HUES6 (cell line): ENCODE results near the gene ARHGAP22.

Source experiments
- H3K27ac ChIP-seq: 2 replicates; pipeline ENCODE4 v1.7.0; 2013; ENCODE audit warnings: low read depth, mild to moderate bottlenecking, low read length, inconsistent platforms
- H3K27me3 ChIP-seq: 2 replicates; pipeline ENCODE4 v1.6.1; 2013; ENCODE audit warnings: low read length; ENCODE audit not compliant: control insufficient read depth, insufficient read depth
- H3K36me3 ChIP-seq: 2 replicates; pipeline ENCODE4 v1.6.1; 2013; ENCODE audit warnings: low read length; ENCODE audit not compliant: control insufficient read depth, insufficient read depth
- H3K4me1 ChIP-seq: 2 replicates; pipeline ENCODE4 v1.6.1; 2013; ENCODE audit warnings: low read length; ENCODE audit not compliant: control insufficient read depth, insufficient read depth
- H3K4me3 ChIP-seq: 2 replicates; pipeline ENCODE4 v1.5.1; 2013; ENCODE audit warnings: low read depth, low read length
- H3K9ac ChIP-seq: one replicate; pipeline ENCODE4 v1.6.1; 2013; ENCODE audit warnings: mild to moderate bottlenecking, low read length
- H3K9me3 ChIP-seq: 2 replicates; pipeline ENCODE4 v1.6.1; 2013; ENCODE audit warnings: low read depth, low read length; ENCODE audit not compliant: control insufficient read depth, insufficient read depth

ARHGAP22 gene

DNA sequence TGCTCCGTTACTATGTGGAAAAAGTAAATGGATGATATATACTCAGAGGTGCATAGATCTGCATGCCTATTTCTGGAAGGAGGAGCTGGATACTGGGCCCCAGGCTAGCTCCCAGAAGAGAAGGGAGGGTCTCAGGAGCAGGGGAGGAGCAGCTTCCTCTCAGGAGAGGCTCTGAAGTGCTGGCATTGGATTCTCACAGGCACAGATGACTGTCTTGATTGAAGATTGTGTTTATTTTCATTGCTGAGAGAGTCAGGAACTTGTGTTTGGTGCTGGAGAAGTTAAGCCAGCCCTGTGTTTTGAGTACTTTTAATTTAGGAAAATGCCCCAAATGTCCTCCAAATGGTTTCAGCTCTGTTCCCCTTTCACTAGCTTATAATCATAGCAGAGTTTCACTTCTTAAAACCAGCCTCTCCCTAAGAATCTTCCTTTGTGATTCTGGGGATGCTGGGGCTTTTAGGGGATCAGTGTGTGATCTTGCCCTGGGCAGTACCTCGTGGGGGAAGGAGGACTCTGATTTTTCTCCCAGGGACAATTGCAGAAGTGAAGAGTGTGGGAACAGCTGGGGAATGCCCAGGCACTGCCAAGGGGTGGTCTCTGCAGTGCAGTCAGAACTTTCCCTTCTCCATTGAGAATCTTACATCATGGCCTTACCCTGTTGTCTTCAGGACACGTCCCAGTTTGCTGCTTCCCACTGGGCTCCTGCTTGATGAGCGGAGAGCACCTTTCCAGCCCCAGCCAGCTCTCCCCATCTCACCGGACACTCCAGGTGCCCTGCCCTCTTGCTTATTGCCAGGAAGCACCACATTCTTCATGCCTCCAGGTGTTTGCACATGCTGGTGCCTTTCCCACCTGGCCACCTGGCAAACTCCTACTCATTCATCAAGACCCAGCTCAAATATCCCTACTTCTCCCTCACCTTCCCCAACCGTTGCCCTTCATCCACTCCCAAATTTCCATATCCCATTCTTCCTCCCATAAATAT is 102.8 kb downstream of the ARHGAP22 start:
- Histone ChIP-seq H3K4me1 (peaks cover 7% of the 10 kb centered on the region; the same call in 1 of the 2 replicates), H3K4me3 (no peak overlapping the region), H3K9ac (no peak overlapping the region), H3K27me3 (no peaks in the 10 kb centered on the region), H3K36me3 (no peaks in the 10 kb centered on the region), H3K27ac (no peak overlapping the region), H3K9me3 (no peaks in the 10 kb centered on the region)

DNA sequence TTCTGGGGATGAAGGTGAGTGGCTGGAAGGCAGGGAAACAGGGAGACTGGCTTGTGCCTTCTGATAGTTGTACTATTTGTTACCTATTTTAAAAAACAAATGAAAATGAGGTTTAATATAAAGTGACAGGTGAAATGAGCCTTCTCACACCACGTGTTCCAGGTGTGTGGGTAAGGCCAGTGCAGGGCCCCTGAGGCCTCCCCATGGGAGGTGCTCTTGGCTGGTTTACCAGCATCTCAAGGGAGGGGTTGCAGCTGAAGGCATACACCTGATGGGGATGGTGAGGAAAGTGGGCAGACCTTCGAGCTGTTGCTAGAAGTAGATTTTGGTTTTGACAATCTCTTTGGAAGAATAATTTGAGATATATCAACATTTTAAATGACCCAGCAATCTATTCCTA is 103.6 kb downstream of the ARHGAP22 start:
- no peaks in the 10 kb centered on the region for H3K27me3 ChIP-seq
- no peak overlapping the region for H3K9ac ChIP-seq
- no peak overlapping the region for H3K27ac ChIP-seq
- peaks cover 9% of the 10 kb centered on the region; the same call in 1 of the 2 replicates for H3K4me1 ChIP-seq
- no peaks in the 10 kb centered on the region for H3K36me3 ChIP-seq
- H3K4me3 ChIP-seq = no peak overlapping the region
- H3K9me3 ChIP-seq = no peaks in the 10 kb centered on the region

DNA sequence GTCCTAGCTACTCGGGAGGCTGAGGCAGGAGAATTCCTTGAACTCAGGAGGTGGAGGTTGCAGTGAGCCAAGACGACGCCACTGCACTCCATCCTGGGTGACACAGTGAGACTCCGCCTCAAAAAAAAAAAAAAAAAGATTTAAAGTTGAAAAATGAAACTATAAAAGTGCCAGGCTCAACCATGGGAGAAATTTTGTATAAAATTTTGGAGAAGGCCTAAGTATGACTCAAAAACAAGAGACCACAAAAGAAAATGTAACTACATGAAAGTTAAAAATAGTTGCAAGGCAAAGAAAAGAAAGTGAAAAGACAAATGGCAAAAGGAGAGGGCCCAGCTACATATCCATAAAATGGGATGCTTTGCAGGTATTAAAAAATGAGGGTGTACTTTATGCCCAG is 104.1 kb downstream of the ARHGAP22 start:
- Histone ChIP-seq H3K27ac (no peak overlapping the region), H3K4me1 (peaks cover 9% of the 10 kb centered on the region; the same call in 1 of the 2 replicates), H3K36me3 (no peaks in the 10 kb centered on the region), H3K4me3 (no peak overlapping the region), H3K9me3 (no peaks in the 10 kb centered on the region), H3K9ac (no peak overlapping the region), H3K27me3 (no peaks in the 10 kb centered on the region)

DNA sequence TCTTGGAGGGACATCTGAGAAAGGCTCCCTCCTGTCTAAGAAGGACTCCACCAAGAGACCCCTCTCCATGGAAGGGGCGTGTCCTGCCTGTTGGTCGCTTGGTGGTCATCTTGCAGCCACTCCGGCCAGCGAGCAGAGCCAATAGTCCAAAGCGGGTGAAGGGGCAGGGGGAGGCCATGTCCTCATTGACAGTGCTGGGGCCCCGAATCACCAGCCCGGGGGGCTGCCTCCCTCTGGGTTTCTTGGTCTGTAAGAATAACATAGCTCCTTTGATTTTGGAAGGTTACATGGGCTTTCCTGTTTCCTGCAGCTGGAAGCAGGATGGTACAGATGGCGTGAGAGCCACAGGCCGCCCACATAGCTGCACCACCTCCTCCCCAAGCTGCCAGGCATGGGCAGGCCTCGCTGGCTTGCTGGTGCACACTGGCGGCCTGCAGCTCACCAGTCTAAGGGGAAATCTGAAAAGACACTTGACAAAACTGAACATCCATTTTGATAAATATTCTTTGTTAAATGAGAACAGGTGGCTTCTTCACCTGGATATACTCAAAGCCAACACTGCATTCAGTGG is 105.8 kb downstream of the ARHGAP22 start:
- peaks cover 15% of the 10 kb centered on the region; the same call in 1 of the 2 replicates for H3K4me1 ChIP-seq
- no peaks in the 10 kb centered on the region for H3K27me3 ChIP-seq
- no peak overlapping the region for H3K27ac ChIP-seq
- no peak overlapping the region for H3K4me3 ChIP-seq
- no peaks in the 10 kb centered on the region for H3K36me3 ChIP-seq
- no peak overlapping the region for H3K9ac ChIP-seq
- no peaks in the 10 kb centered on the region for H3K9me3 ChIP-seq

DNA sequence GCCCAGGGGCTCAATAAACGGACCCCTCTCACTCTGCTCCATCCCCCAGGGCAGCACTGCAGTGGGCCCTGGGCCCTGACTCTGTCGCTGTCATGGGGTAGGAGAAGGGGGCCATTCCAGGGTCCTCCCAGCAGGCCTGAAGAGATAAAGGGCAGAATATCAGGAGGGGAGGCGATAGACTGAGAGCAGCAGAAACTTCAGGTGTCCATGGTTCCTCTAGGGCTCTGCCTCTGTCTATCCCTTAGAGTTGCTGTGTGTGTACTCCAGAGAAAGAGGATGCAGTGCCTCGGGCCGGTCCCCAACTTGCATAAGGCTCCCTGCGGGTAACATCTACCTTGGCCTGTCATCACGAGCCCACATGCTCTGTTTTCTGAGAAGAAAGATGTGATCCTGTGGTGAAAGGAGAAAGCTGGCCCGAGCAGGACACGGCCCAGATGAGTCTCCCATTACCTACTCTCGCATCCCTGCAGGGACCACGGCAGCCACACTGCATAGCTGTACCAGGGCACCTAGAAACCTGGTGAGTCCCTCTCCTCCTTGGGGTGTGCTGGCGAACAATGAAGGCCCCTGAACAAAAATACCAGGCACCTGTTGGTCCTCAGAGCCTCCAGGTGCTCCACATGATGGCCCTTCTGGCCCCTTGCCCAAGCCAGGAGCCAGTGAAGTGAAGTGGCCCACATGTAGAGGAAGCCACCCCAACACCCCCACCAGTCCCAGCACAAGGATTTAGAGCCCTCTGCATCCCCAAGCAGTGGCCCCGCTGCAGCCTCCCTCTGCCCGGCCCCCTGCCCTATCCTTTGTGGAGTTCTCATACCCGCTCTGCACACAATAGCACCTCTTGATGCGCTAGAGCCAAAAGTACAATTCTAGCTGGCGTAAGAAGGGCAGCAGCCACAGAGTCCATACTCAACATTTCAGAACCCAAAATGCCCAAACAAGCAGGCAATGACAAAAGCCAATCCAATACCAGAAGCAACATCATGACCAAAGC is 106.8 kb downstream of the ARHGAP22 start:
- H3K4me1 ChIP-seq = peaks cover 21% of the 10 kb centered on the region; the same call in 1 of the 2 replicates
- H3K9ac ChIP-seq = no peak overlapping the region
- H3K9me3 ChIP-seq = no peaks in the 10 kb centered on the region
- H3K36me3 ChIP-seq = no peaks in the 10 kb centered on the region
- no peak overlapping the region for H3K27ac ChIP-seq
- H3K27me3 ChIP-seq = no peaks in the 10 kb centered on the region
- H3K4me3 ChIP-seq = no peak overlapping the region

DNA sequence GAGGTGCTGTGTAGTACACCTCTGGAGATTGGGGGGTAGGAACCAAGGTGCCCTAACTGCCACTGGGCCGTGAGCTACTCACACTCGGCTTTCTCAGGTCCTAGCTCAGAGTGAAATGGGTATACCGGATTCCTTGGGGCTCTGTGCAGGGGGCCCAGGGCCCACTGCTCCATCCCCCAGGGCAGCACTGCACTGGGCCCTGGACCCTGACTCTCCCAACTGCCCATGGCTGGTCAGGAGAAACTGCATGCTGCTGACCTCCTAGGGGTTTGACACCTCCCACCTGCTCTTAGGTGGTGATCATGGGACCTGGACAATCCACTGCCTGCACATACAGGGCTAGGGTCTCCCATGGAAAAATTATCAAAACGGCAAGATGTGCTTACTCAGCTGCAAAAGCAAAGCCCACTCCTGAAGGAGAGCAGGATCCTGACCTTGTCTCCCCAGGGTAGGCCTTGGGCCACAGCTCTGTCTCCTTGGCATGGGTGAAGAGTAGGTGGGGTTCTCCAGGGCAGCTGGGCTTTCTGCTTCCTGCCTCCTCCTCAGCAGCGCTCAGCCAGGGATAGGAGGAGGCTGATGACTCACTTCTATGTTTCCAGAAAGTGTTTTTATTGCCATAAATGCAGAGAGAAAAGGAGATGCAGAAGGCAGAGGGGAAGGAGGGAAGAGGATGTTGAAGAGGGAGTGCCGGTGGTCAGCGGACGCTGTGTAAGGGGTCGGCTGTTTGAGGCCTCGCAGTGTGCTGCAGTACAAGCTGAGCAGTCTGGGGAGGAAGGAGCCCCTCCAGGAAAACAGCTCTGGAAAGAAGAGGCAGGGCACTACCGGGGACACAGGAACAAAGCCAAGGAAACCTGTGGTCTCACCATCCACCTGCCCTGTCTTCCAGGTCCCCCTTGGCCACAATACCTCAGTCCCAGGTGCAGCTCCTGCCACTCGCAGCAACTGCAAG is 107.8 kb downstream of the ARHGAP22 start:
- Histone ChIP-seq H3K36me3 (no peaks in the 10 kb centered on the region), H3K9me3 (no peaks in the 10 kb centered on the region), H3K27me3 (no peaks in the 10 kb centered on the region), H3K4me3 (no peak overlapping the region), H3K27ac (no peak overlapping the region), H3K9ac (no peak overlapping the region), H3K4me1 (peaks cover 21% of the 10 kb centered on the region; the same call in 1 of the 2 replicates)

DNA sequence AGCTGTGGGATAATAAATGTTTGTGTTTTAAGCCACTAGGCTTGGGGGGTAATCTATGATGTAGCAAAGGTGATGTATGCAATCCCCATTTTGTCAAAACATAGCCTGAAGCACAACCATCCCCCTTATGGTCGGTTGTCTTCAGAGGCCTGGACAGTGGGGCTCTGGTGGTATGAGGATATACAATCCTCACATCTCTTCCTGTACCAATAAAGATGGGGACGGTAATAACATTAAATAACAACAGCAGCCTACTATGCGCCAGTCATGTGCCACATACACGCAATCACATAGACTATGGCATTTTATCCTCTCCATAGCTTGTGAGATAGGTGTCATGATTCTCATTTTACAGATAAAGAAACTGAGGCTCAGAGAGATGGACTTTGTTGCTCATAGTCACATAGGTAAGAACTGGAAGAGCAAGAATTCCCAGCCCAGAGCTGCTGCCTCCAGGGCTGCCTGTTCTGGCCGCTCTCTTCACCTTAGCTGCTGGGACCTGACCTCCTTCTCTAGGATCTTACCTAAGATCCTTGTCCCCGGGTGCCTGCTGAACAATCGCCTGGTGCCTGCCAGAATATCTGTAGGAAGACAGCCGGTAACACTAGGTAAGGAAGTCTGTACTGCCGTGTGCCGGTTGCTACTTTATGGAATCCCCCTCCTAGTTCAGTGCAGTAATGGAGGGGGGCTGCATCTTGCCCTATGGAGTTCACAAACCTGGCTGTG is 108.6 kb downstream of the ARHGAP22 start:
- Histone ChIP-seq H3K9me3 (no peaks in the 10 kb centered on the region), H3K27me3 (no peaks in the 10 kb centered on the region), H3K36me3 (no peaks in the 10 kb centered on the region), H3K9ac (no peak overlapping the region), H3K4me3 (no peak overlapping the region), H3K4me1 (peaks cover 21% of the 10 kb centered on the region; the same call in 1 of the 2 replicates), H3K27ac (no peak overlapping the region)

DNA sequence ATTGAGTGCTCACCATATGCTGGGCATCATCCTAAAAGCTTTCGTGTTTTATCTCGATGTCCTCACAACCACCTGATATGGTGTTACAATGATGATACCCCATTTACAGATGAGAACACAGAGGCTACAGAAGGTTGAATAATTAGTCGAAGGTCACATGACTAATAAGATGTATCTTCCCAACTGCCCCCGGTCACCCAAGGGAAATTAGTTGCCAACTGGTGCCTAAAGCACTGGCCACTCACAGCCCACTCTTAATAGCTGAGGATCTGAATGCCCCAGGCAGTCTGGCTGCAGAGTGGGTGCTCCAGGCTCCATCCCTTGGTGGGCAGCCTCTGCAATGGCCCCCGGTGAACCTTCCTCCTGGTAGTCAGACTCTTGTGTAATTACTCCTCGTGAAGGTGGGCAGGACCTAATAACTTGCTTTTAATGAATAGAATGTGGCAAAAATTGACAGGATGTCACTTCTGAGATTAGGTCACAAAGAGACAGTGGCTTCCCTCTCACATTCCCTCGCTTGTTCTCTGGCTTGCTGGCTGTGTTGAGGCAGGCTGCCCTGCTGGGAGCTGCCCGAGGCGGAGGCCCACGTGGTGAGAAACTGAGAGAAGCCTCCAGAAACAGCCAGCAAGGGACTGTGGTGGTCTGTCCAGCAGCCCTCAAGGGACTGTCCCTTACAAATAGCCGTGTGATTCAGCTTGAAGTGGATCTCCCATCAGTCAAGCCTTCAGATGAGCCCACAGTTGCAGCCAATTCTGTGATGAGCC is 109.4 kb downstream of the ARHGAP22 start:
- Histone ChIP-seq H3K36me3 (no peaks in the 10 kb centered on the region), H3K4me1 (peaks cover 21% of the 10 kb centered on the region; the same call in 1 of the 2 replicates), H3K9ac (no peak overlapping the region)

DNA sequence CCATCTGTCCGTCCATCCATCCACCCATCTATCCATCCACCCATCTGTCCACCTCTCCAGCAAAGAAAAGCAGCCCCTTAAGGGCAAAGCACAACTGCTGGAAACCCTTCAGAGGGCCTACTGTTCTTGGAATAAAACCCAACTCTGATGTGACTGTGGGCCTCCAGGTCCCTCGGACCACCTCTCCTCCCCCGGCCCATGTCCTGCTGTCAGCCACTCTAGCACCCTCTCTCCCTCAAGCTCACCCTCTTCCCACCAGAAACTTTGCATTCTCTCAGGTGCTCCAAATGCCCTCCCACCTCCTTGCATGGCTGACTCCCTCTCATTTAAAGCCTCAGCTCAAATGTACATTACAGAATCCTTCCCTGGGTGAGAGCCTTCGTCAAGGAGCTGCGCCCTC is 110.3 kb downstream of the ARHGAP22 start:
- Histone ChIP-seq H3K27me3 (no peaks in the 10 kb centered on the region), H3K9me3 (no peaks in the 10 kb centered on the region), H3K36me3 (no peaks in the 10 kb centered on the region), H3K9ac (no peak overlapping the region), H3K4me1 (peaks cover 21% of the 10 kb centered on the region; the same call in 1 of the 2 replicates), H3K4me3 (no peak overlapping the region), H3K27ac (no peak overlapping the region)

More for the DNA sequence above, 109.4 kb downstream of the ARHGAP22 start:
- no peaks in the 10 kb centered on the region for H3K27me3 ChIP-seq
- no peak overlapping the region for H3K4me3 ChIP-seq
- H3K27ac ChIP-seq = no peak overlapping the region
- H3K9me3 ChIP-seq = no peaks in the 10 kb centered on the region
